Epithelial cell of proximal tubule (primary cell): Measurements from ENCODE around the gene UNC13B. TPM values are rescaled to one million over a fixed set of nuclear protein-coding genes. Genes with fewer than 3 reads are reported as not detected.

Source experiments
- DNase-seq: peaks from one replicate; pipeline ENCODE4 v3.0.0-alpha.2; 2011; ENCODE audit warnings: low read depth
- H3K4me3 ChIP-seq: 2 replicates; pipeline ENCODE4 v1.5.1; 2011; ENCODE audit warnings: low read depth, mild to moderate bottlenecking, low read length
- total RNA-seq: library from RNA; depleted of rRNA; stranded (reverse); fragments of >200 nt; gene quantifications from 2 replicates; pipeline ENCODE4 v1.2.3, GENCODE V29; 2015
- TF ChIP-seq, protein P1 (sequence below): conservative IDR thresholded peaks from 2 replicates; pipeline ENCODE4 v1.5.1; 2012; ENCODE audit warnings: low read depth, mild to moderate bottlenecking, low read length

Gene UNC13B
- total RNA-seq, 1 donor from 2014 or later: 19.6 TPM

GRCh38 chr9:35324966-35325365 is 163.2 kb downstream of the UNC13B start:
- no peak for DNase-seq
- TF ChIP-seq, protein P1, sequence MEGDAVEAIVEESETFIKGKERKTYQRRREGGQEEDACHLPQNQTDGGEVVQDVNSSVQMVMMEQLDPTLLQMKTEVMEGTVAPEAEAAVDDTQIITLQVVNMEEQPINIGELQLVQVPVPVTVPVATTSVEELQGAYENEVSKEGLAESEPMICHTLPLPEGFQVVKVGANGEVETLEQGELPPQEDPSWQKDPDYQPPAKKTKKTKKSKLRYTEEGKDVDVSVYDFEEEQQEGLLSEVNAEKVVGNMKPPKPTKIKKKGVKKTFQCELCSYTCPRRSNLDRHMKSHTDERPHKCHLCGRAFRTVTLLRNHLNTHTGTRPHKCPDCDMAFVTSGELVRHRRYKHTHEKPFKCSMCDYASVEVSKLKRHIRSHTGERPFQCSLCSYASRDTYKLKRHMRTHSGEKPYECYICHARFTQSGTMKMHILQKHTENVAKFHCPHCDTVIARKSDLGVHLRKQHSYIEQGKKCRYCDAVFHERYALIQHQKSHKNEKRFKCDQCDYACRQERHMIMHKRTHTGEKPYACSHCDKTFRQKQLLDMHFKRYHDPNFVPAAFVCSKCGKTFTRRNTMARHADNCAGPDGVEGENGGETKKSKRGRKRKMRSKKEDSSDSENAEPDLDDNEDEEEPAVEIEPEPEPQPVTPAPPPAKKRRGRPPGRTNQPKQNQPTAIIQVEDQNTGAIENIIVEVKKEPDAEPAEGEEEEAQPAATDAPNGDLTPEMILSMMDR: no peak
- no peak overlapping the region for H3K4me3 ChIP-seq

GRCh38 chr9:35333551-35333950 is 171.7 kb downstream of the UNC13B start:
- H3K4me3 ChIP-seq: no peak overlapping the region

GRCh38 chr9:35335164-35335563 is 173.4 kb downstream of the UNC13B start:
- no peak for DNase-seq

More at GRCh38 chr9:35333551-35333950, 171.7 kb downstream of the UNC13B start:
- no peak for DNase-seq
- TF ChIP-seq, protein P1: no peak

GRCh38 chr9:35338086-35338485 is 176.3 kb downstream of the UNC13B start:
- no peak overlapping the region for H3K4me3 ChIP-seq
- TF ChIP-seq, protein P1: no peak
- no peak for DNase-seq

More at GRCh38 chr9:35335164-35335563, 173.4 kb downstream of the UNC13B start:
- TF ChIP-seq, protein P1: no peak
- no peak overlapping the region for H3K4me3 ChIP-seq

GRCh38 chr9:35338561-35339274 is 176.9 kb downstream of the UNC13B start:
- H3K4me3 ChIP-seq: no peak overlapping the region
- TF ChIP-seq, protein P1: no peak
- DNase-seq: no peak

DNA sequence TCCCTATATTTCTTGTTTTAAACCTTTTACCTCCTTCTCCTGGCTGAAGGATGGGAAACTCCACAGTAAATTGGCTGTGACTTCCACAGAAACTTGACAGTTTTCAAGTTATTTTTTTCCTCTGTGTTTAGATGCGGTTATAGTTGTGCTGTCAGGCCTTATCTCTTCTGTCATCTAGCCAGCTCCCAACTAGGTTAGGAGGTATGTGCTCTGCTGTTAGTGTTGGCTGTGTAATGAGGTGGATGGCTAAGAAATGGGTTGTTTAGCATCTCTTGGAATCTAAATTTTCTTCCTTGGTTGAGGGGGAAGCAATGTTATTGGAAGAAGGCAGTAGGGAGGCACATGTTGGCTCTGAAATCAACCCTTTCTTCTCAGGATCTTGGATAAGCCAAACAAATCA is 178.2 kb downstream of the UNC13B start:
- no peak for DNase-seq
- TF ChIP-seq, protein P1: no peak
- no peak overlapping the region for H3K4me3 ChIP-seq

- no peak for DNase-seq
- TF ChIP-seq, protein P1: no peak
- no peak overlapping the region for H3K4me3 ChIP-seq
Observed at GRCh38 chr9:35341021-35341420, 179.2 kb downstream of the UNC13B start.
